Testis (tissue), 2 donors: ENCODE data around the gene SLC6A19.

Source experiments
- CTCF ChIP-seq, 3 experiments: fragments of 450-650 bp in 2 of 3; fragments of 200-600 bp in 1 of 3; sonication (generic) in 1 of 3; IDR thresholded peaks; one replicate each; pipeline ENCODE4 v1.5.1; 2016 to 2019; ENCODE audit warnings: antibody characterized with exemption in 3 of 3, mild to moderate bottlenecking in 2 of 3, moderate library complexity in 1 of 3
- POLR2A ChIP-seq: fragments of 450-650 bp; IDR thresholded peaks from one replicate; pipeline ENCODE4 v1.6.1; 2017; ENCODE audit warnings: antibody characterized with exemption, mild to moderate bottlenecking, moderate library complexity

GRCh38 chr5:1155191-1156032 is 46.0 kb upstream of the SLC6A19 start:
- TF ChIP-seq CTCF (IDR thresholded peaks at IDR 0.05) (no peak), POLR2A (no peak)
